HG02885 (cell line): ENCODE measurements around the gene TSSC4.

Experiments
- ATAC-seq: cut with Tn5 transposase; IDR thresholded peaks from one replicate; pipeline ENCODE4 v1.9.1; 2021; ENCODE audit warnings: mild to moderate bottlenecking; ENCODE audit not compliant: unreplicated experiment, poor library complexity

Gene TSSC4

GRCh38 chr11:2444821-2445745 is 44.5 kb downstream of the TSSC4 start, which contains the start of gene KCNQ1:
TSS of gene KCNQ1 (plus strand) at chr11:2445008. CDS start at chr11:2445099, 91 bp downstream.
- ATAC-seq: no peak

GRCh38 chr11:2445746-2446551 is 45.4 kb downstream of the TSSC4 start:
- ATAC-seq: no peak

DNA sequence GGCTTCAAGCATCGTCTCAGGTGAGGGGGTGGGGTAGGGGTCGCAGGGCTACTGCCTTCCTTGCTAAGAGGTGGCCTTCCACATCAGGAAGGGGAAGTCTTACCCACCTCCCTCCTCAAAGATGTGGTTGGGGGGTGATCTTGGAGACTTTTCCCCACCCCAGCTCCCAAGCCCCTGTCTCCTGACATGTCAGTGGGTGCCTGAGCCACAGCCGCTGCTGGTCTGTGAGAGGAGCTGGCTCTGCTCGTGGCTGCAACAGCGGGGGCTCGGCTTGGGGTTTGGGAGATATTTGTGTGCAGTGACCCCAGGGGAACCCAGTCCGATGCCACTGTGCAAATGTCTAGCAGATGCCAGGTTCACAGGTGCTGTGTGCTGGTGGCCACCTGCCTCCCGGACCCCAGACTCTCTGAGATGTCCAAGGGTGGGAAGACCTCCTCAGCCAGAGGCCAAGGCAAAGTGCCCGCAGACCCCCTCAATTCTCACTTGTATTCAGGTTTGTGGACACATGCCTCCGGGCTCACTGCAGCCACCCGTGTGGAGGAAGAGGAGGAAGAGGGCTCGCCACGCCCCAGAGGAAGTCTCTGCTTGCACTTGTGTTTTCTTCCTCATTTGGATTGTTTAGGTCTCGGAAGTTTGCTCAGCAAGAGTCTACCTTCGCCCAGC is 46.2 kb downstream of the TSSC4 start:
- no peak for ATAC-seq

- ATAC-seq: no peak
These were observed 46.9 kb downstream of the TSSC4 start for GRCh38 chr11:2447253-2447950.

DNA sequence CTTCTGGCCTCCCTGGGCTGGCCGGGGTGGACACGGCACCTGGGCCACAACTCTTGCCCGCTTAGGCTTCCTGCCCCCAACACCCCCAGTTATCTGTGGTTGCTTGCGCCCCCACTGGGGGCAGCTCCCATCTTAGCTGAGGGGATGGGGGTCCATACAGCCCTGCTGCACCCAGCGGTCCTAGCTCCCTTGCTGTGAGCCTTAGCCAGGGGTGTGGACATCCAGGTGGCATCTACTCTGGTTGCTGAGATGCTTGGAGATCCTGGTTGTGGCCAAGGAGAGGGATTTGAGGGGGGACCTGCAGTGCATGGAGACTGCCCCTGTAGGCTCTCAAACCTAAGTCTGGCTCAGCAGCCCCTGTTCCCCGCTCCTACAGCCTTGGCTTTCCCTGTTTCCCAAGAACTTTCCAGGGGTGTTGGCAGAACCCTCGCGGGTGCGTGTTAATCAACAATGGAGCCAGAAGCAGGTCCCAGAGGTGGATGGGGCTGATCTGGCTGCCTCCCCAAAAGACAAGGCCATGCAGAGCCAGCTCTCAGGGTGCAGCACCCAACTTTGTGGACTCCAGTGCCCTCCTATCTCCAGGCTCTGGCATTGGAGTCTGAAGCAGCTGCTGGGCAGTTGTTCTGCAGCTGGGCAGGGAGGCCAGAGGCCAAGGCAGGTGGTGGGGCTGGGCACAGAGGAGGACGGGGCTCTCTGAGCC is 47.6 kb downstream of the TSSC4 start:
- ATAC-seq: no peak

DNA sequence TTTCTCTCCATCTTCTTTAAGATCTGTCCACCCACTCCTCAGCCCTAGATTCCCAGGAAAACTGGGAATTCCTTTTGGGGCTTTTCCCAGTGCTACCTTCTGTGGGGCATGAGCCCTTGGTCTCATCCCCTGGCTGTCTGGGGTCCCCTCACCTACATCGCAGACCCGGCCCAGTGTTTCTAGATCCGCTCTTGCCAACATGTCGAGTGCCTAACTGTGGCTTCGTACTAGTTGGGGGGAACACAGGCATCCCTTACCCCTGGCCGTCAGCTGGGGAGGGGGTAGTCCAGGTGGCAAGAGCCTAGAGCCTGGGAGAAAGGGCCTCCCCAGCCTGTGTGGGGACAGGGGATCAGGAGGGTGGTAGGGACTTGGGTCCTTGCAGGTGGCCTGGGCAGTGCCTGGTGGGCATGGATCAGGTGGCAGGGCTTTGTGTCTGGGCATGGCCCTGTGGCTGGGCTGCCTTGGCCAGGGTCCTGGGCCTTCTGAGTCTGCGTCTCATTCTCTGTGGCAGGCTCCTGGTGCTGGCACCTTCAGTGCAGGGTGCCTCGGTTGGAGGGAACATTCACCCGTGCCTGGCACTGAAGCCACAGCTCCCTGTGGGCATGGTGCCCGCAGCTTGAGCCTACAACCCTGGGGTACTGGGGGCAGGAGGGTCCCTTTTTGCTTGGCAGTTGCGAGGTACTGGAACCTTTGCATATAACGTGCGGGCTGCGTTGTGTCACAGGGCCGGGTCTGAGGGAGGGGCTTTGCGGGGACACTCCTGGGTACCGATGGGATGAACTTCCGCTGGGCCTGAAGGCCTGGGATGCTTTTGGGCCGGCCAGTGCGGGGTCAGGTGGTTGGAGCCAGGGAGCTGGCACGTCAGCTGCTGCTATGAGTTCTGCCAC is 48.4 kb downstream of the TSSC4 start:
- no peak for ATAC-seq

DNA sequence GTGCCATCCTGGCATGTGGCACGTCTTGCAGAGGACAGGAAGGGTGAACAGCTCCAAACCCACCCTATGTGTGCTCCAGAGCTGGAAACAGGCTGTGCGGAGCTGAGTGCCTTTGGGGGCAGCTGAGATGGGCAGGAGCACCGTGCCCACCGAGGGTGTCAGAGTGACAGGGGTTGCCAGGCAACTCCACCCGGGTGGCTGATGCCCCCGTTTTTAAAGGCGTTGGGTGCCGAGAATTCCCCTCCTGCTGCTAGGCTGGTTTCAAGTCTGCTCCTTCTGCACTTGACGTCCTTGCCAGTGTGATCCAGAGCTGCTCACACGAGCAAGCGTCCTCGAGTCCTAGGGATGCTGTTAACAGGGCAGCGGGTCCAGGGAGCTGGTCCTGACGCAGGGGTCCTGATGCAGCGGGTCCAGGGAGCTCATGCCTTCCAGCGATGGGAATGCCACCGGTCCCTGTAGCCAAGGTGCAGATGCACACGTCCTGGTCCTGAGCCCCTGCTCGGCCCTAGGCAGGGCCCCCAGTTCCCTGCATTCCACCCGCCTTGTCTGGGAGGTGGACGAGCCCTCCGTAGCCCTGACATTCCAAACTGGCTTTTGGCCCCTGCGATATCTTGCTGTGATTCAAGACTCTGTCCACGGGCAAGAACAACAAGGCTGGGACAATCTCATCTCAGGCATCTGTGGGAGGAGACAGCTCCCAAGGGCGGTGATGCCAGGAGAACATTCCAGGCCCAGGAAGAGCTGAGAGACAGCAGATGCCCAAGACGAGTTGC is 49.2 kb downstream of the TSSC4 start:
- ATAC-seq: no peak

- ATAC-seq: no peak
These were observed 49.9 kb downstream of the TSSC4 start for GRCh38 chr11:2450321-2451041.

- ATAC-seq: no peak
These were observed 50.8 kb downstream of the TSSC4 start for GRCh38 chr11:2451336-2451735.

DNA sequence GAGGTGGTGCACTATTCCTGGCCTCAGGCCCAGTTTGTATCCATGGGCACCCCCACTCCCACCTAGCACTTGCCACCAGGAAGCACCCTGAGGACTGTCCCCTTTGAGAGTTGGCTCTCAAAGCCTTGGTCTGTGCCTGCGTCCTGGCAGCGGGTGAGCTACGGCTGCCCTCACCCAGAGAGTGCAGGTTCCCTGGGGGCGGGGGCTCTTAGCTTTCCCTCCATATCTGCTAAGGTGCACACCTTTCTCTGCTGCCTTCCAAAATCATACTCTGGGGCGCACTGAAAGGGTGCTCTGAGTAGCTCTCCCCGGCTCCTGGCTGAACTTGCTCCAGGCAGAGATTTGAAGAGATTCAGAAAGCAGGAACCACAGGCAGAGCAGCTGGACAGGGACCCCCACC is 51.4 kb downstream of the TSSC4 start:
- no peak for ATAC-seq

GRCh38 chr11:2452321-2453012 is 51.9 kb downstream of the TSSC4 start:
- ATAC-seq: no peak

DNA sequence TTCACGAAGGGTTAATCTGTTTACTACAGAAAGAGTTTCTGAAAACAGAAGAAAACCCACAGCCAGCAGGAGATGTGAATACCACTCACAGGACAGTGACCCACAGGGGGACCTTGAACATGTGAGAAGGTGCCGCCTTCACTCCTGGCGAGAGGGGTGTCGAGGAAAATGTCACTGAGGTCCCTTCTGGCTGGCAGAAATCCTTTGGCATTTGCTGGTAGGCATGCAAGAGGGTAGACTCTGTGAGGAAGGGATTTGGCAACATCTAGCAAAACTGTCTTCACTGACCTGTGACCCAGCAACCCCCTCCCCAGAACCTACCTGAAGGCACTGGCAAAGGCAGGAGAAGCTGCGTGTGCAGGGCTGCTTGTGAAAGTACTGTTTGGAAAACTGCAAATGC is 52.9 kb downstream of the TSSC4 start:
- no peak for ATAC-seq
